NCI-H1417 treated with DMSO at 0.1 percent for 48 hours (cell line): ENCODE results near the gene AMBRA1.

ENCODE experiments used
- DNase-seq: peaks from one replicate; lab custom pipeline; 2025; lab: John Stamatoyannopoulos, UW

AMBRA1 gene

DNA sequence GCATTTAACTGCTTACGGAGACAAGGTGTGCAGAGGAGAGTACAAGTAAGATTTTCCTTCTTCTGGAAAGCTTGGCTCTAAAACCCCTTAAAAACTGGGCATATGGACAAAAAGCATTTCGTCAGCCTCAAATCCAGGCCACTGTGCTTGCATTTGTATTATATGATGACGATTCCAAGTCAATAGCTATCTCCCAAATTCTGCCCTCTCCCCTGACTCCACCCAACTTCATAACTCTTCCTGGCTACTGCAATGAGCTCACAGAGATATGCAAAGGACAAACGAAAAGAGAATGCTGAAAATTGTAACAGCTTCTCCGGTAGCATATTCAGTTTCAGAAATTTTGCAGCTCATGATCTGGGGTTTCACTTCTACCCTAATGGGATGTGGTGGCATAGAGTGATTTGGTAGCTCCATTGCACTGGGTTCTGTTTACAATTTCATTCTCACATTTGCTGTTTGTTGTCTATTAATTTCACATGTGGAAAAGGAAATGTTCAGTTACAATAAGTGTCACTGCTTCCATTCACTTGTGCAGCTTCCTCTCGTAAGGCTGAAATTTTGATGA lies 156.6 kb downstream of the AMBRA1 start:
- DNase-seq: no peak

DNA sequence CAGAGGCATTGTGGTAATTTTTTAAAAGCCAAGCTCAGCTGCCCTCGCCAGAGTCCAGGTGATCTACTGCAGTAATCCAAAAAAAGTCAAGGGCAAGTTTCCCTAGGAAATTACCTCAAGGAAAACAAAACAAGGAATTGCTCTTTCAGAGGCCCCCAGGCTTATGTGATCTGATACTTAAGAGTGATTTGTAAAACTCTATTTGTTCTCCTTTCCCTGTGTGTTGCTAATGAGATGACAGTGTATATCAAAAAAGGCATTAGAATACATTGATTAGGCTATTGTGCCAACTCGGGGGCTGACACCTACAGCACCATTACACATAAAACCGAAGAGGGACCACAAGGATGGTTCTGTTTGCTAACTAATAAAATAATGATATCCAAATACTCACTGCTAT lies 157.7 kb downstream of the AMBRA1 start:
- DNase-seq: no peak

DNA sequence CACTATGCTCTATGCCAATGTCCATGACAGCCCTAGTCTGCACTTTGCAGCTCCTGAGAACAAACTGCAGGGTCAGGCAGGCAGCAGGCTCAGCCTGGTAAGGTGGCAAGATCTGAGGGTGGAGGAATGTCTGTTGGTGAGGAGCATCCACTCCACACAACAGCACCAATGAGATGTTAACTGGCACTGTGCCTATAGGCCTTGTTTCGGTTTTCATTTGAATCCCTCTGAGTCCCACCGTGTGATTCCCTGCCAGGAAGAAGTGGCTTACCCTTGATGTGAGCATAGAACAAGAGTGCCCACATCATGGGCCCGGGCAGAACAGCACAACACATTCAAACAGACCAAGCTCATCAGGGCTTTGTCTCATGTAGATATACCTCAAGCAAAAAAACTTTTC lies 158.1 kb downstream of the AMBRA1 start:
- DNase-seq: no peak

DNA sequence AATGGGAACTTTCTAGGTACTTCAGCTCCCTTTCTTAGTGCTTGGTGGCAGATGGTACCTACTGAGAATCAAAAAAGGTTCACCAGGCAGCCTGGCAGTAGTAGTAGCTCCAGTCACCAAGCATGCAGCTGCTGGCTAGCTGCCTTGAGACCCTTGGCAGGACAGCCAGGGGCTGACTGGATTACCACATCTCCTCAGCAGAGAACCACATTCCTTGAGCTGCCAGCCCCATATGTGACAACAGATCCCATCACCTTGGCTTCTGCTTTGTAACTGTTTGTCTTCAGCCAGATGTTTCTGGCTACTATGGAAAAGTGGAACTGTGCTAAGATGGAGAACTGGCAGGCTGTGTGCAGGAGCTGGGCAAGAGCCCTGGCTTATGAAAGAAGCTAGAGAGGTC lies 162.6 kb downstream of the AMBRA1 start:
- DNase-seq: no peak

DNA sequence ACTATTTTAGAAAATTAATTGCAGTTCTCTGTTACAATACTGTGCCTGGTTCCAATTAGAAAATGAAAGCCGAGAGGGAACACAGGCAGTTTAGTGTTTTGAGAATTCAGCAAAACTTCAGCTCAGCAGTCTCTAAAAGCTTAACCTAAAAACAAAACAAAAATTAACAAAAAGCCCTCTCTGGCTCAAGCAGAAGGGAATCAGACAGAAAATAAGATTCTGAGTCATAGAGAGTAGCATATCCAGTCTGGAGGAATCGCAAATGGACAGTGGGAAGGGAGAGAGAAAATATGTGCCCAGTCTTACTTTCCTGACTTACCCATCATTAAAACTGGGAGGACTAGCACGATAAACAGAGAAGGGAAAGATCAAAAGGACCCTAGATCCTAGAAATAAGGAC lies 164.1 kb downstream of the AMBRA1 start:
- DNase-seq: no peak

DNA sequence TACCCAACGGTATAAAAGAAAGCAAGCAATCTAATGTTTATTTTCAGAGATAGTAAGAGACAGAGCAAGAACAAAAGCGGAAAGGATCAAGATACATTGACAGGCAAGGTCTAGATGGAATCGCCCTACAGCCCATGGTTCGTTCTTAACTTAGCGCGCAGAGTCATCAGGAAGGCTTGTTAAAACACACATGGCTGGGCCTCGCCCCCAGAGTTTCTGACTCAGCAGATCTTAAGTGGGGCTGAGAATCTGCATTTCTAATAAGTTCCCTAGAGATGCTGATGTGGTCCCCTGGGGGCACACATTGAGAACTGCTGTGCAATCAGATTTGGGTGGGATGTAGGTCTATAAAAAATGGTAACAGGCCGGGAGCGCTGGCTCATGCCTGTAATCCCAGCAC lies 166.5 kb downstream of the AMBRA1 start:
- DNase-seq: no peak

DNA sequence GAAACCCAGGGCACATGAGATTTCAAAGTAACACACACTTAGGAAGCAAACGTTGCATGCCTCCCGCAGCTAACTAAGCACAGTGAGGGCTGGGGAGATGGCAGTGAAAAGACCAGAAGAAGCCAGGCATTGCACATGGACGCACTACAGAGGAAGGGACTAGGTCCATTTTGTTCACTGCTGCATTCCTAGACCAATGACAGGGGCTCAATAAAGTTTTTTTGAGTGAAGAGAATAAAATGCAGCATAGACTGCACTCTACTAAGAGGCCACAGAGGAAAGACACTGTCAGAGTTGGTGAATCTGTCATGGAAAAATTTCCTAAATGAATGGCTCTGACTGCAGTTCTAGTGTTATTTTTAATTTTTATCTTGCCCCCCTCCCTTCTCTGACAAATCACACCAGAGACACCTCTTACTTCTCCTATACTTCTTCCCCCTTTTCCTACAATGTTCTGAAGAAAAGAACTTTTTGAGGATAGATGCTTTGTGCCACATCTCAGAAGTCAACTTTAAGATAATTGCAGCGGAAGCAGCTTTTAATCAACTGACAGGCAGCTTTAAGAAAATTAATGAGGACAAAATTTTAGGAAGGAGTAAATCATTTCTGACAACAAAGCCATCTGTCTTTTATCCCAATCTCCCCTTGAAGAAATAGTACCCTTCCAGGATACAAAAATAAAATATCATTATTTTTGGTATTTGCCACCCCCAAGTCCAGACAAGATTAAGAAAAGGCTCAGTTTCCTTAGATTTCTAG lies 167.4 kb downstream of the AMBRA1 start:
- no peak for DNase-seq

DNA sequence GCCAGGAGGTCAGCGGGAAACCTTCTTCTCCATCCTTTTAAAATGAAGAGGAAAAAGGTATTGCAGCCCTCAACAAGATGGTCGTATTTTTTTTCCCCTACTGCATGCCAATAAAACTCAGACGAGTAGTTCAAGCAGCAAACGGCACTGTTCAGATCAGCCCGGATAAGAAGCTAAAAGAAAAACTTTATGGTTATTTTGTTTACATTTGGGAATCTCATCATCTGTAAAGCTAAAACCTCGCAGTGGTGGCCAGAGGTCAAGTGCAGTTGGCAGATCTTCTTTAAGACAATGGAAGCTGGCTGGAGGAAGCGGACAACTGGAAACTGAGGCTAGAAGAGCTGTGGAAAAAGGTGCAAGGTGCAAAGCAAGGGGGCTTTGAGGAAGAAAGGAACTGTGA lies 171.2 kb downstream of the AMBRA1 start:
- DNase-seq: no peak

DNA sequence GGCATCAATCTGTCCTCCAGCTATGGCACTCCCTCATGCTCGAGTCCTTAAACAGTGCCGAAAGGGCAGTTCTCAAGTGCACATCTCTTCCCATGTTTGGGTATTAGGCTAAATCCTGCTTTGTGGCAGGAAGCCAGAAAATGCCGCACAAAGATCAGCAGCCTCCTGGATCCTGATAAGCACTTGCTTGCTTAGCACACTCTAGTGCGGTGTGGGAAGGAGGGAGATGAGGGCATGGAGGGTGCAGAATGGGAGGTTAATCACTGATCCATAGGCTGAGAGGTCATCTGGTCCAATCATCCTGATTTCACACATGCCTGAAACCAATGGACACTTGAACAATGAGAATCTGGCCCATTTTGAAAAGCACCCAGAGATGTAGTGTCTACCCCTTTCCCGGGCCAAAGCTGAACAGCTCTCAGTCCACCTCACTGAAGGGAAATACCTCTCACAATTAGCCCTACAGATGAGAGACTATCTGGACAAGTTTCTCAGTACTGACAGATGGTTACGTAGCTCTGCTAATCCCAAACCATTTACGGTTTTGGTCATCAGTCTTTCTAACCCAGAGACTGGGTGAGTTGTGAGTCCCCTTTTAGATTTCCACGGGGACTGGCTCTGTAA lies 172.5 kb downstream of the AMBRA1 start:
- no peak for DNase-seq

DNA sequence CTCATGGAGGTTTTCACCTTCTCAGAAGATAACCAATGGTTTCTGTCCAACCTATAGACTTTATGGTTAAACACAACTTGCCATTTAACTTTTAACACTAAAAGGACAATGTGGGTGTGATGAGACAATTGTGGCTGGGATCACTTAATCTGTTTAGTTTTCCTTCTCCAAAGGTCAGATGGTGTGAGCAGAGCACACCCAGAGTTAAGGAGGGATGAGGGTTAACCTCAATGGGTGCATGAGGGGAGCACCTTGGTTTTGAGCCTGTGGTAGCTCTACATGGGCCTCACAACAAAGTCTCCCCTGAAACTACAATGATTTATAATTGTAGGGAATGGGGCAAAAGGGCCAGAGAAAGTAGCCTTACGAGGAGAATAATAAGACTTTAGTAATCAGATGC lies 173.3 kb downstream of the AMBRA1 start:
- no peak for DNase-seq

DNA sequence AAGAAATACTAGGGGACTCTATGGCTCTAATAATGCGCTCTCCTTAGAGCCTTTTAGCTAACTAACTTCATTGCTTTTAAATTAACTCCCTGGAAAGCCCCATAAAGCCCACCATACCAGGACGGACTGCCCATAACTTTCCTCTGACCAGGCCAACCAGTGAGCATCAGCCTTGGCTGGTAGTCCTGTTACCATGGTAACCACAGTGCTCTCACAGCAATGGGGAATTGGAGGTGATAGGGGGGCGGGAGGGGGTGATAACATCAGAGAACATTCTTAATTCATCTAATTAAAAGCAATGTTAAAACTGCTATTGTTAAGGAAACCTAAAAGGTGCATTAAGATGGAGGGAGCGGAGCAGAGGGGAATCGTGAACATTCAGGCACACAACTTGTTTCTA lies 175.1 kb downstream of the AMBRA1 start:
- no peak for DNase-seq

DNA sequence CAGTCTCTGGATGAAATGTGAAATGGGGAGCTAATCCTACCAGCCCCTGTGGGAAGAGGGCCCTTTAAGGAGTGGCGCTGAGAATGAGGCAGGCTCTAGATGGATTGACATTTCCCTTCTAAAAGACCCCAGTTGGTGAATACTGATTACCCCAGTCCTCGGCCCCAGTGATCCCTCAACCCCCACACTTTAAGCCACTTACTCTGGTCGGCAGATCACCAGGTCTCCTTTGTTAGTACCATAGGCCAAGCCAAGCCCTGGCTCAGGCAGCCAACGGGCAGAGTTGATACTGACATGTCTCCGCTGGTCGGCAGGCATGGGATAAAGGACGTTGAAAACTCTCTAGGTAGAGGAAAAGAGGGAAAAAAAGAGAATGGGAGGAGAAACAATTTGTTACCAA lies 176.1 kb downstream of the AMBRA1 start:
- DNase-seq: no peak

DNA sequence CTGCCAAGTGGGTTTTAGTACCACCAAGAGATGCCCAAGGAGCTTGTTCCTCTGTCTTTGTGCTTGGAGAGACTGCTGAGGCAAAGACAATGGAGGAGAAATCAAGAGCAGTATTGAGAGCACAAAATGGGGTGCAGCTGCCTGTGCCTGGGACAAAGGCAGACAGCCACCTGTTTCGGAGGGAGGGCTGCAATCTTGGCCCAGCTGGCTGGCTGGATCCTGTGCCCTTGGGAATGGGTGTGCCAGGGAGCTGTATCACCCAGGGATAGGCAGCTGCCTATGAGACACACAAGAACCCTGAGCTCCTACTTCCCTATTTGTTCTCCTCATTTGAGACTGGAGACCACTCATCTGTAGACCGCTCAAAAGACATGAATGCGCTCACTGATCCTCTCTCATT lies 178.9 kb downstream of the AMBRA1 start:
- DNase-seq: no peak

DNA sequence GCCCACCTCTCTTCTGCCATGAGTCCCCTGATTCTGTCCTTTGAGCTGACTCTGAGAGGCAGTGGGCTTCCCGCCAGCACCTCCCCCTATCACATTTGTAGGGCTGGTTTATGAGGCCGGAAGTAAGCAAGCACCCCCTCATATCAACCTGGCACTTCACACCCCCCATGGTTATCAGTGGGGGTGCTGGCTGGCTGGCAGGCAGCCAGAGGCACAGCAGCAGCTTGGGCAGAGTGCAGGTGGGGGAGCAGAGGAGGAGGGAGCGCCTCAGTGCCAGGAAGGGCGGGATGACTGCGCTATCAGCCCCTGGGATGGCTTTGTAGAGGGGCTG lies 179.4 kb downstream of the AMBRA1 start:
- DNase-seq: no peak

DNA sequence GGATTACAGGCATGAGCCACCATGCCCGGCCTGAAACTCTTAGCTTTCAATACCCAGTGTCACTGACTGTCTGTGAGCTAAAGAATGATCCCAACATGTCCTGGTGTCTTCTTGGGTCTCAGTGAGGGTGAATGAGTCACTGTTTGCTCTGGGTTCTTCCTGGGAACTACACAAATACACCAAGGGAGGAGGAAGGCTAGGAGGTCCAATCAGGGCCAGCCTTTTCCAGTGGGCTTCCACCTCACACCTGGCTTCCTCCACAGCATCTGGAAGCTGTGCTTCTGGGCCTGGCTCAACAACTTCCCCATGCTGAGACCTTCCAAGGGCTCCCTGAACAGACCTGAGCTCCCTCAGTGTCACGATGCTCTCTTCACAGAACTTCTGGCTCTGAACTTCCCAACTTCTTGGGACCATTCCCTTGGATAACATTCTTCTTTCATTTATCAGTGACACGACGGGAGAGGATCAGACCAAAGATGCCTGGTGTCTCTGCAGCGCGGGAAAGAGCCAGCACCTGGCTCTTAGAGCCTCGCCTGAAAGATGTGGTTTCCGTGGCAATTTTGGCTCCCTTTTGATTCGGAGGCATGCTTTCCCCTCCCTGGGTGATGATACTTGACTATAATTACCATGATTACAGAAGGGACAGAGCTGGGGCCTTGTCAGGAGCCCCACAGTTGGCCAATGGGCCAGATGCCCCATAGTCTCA lies 179.9 kb downstream of the AMBRA1 start:
- DNase-seq: peak; percentile 85

DNA sequence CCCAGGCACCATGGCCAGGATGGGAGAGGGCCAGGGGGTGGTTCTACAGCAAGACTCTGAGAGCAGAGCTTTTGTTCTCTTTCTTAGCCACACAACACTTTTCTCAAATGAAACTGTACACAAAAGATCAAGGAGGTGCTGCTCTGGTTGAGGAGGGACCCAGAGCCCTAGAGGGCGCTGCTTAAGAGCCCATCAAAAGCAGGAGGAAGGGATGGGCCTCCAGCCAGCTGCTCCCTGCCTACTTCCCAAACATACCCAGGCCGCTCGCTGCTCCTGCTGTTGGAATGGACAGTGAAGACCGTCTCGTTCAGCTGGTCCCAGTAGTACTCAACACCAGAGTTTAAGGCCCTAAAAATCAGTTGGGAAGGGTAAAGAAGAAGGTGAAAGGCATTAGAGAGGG lies 183.8 kb downstream of the AMBRA1 start:
- DNase-seq: no peak

DNA sequence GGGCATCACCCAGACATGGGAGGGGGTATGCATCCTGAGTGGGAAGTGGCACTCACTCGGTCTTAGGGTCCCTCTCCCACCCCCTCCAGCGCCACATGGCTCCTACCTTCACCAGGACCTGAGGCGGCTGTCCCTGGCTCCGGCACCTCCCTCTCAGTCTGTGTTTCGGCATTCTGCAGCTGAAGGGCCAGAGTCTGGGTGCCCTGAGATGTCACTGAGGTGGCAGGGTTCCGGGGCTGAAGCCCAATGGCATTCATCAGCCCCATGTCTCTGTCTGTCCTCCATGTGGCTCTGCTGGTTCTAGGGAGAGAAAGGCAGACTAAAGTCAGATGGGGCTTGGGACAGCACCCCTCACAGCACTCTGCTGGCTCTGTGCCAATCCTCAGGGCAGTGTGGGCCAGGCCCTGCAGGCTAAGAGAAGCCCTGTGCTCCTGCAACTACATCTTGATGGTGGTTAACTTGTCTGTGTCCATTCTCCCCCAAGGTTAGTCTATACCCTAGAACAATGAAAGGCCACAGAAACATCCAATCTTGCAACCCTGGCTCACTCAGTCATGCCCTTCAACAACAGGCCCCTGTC lies 185.3 kb downstream of the AMBRA1 start:
- no peak for DNase-seq

DNA sequence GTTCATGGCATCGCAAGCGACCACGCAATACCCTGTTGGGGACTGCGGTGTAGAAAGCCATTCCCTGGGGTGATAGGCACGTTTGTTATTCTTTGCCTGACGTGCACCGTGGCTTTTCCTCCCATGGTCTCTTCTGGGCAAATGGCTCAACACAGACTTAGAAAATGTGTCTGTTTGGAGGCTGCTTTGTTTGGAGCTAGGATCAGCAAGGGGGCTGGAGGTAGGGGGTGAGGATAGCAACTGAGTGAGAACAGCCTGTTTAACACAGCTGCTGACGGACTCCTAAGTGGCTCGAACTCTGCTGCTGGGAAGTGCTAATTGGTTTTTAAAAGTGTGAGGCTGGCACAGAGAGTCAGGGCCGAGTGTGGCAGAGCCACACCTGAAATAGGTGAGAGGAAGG lies 186.2 kb downstream of the AMBRA1 start:
- DNase-seq: no peak

DNA sequence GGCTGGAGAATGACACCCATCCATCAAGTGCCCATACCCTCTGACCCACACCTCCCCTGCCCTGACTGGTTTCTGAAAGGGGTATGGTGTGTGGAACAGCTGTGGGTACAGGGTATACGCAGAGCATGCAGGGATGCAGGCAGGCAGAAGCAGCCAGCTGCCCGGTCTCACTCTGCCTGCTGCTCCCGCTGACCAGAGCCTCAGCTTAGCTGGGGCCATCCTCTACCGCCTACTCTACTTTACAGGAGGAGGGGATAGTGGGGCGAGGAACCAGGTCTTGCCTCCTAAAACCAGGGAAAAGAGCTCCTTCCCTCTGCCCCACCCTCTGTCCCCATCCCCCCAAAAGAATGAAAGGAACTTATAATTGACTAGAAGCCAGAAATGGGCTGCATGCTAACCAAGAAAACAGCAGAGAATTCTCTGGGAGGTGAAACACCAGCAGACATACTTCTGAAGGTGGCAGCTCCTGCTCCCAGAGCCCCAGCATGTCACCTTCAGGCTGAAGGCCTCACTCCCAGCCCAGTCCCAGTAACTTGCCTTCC lies 189.3 kb downstream of the AMBRA1 start:
- DNase-seq: no peak

DNA sequence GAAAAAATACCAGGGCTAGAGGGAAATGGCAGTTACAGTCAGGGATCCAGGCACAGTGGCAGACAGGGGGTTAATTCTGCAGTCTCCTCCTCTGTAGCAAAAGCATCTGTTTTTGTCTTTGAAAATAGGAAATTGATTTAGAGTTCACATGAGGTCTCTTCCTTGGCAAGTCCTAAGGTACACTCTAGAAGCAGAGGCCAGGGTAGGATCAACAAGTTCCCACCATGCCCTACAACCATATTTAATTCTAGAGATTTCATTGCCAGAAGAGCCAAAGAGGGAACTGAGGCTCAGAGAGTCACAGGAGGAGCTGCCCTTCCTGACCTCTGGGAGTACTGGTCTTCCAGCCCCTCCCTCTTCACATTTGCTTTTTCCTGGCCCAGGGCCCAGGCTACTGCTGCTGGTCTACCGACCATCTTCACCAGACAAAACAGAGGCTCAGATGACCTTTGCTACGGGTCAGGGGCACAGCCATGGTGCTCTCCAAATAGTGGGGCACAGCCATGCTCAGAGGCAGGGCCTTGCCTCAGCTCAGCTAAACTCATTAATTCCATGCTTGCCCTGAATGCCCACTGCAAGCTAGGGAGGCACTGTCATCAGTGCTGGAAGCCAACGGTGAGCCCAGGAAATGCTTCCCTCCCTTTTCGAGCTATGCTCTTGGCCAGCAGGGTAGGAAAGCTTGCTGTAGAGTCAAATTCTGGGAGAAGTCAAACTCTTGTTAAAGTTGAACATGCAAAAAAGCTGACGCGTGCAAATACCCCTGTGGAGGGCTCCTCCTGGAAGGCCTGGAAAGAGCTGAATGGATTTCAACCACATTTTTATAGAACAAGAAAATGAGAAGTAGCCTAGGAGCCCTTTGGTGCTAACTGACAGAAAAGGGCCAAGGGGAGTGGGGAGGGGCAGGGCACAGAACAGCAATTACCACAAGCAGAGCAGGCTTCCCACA lies 190.6 kb downstream of the AMBRA1 start:
- DNase-seq: no peak

DNA sequence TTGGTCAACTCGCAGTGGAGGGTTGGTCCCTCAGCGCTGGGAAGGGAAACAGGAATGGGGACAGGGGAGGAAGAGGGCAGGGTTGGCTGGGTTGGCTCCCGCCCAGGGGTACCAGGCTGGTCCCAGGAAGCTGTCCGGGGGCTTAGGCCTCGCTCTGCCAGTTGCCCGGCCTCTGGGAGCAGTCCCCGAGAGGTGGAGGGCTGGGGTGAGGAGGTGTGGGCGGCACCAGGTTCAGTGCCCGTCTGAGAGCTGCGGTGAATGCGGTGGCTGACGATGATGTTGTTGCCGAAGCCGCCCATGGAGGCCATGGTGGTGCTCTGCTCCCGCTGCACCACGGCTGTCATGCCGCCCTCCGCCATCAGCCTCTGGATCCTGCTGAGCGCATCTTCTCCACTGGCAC lies 196.3 kb downstream of the AMBRA1 start:
- no peak for DNase-seq
